GM23338 (cell line): Measurements from ENCODE around the gene PROS1.

Experiments
- CREB1 ChIP-seq: fragments of 250-450 bp; sonication (Bioruptor Pico); IDR thresholded peaks from 2 replicates; pipeline ENCODE4 v1.5.0; 2020; ENCODE audit warnings: low read depth, mild to moderate bottlenecking, moderate library complexity
- EZH2 ChIP-seq: fragments of 200-600 bp; sonication (generic); IDR thresholded peaks from one replicate; pipeline ENCODE4 v1.8.0; 2017; ENCODE audit warnings: antibody characterized with exemption, mild to moderate bottlenecking, low read depth; ENCODE audit not compliant: unreplicated experiment
- POLR2AphosphoS5 ChIP-seq: IDR thresholded peaks from 2 replicates; pipeline ENCODE4 v1.6.1; 2016; ENCODE audit warnings: antibody characterized with exemption, low read depth
- TF ChIP-seq, protein P1 (sequence below), 2 experiments: fragments of 200-600 bp in 1 of 2; sonication (generic) in 1 of 2; conservative IDR thresholded peaks; 2 replicates each; pipeline versions ENCODE4 v1.5.1 to v1.6.1; 2016 to 2017; ENCODE audit warnings: antibody characterized with exemption in 2 of 2, low read depth in 2 of 2, mild to moderate bottlenecking in 2 of 2, moderate library complexity in 1 of 2
- TF ChIP-seq, protein P2 (sequence below): IDR thresholded peaks from 2 replicates; pipeline ENCODE4 v1.6.1; 2016; ENCODE audit warnings: antibody characterized with exemption

DNA sequence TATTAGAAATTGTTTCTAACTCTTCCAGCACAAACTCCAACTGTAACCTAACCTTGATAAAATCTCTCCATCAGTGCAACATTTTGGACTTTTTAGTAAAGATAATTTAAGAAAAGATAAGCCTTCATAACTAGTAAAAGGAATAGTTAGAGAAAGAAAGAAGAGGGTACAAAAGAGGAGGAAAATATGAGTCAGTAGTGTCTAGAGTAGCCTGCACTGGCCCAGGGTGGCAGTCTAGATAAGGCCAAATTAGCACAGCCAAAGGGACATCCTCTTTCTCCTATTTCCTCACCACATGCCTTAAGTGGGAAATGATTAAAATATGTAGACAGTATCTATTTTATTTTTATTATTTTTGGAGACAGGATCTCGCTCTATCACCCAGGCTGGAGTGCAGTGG, 3.7 kb downstream of the PROS1 start:
- TF ChIP-seq EZH2 (no peak), CREB1 (CRISPR knock-in tag) (no peak), POLR2AphosphoS5 (no peak)
- TF ChIP-seq, protein P1, sequence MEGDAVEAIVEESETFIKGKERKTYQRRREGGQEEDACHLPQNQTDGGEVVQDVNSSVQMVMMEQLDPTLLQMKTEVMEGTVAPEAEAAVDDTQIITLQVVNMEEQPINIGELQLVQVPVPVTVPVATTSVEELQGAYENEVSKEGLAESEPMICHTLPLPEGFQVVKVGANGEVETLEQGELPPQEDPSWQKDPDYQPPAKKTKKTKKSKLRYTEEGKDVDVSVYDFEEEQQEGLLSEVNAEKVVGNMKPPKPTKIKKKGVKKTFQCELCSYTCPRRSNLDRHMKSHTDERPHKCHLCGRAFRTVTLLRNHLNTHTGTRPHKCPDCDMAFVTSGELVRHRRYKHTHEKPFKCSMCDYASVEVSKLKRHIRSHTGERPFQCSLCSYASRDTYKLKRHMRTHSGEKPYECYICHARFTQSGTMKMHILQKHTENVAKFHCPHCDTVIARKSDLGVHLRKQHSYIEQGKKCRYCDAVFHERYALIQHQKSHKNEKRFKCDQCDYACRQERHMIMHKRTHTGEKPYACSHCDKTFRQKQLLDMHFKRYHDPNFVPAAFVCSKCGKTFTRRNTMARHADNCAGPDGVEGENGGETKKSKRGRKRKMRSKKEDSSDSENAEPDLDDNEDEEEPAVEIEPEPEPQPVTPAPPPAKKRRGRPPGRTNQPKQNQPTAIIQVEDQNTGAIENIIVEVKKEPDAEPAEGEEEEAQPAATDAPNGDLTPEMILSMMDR (conservative IDR thresholded peaks at IDR 0.05; ENCODE audit: low read depth in 2 of 2): no peak
- TF ChIP-seq, protein P2, sequence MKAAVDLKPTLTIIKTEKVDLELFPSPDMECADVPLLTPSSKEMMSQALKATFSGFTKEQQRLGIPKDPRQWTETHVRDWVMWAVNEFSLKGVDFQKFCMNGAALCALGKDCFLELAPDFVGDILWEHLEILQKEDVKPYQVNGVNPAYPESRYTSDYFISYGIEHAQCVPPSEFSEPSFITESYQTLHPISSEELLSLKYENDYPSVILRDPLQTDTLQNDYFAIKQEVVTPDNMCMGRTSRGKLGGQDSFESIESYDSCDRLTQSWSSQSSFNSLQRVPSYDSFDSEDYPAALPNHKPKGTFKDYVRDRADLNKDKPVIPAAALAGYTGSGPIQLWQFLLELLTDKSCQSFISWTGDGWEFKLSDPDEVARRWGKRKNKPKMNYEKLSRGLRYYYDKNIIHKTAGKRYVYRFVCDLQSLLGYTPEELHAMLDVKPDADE: no peak
